GM12865 (cell line): ENCODE results near the gene FTSJ1.
"Not testable (repeated sequence)": the region's sequence is repeated elsewhere in the genome, so short reads cannot be mapped to it uniquely, and the experiment has no call there.

ENCODE experiments used
- DNase-seq: peaks from one replicate; pipeline ENCODE4 v3.0.0; 2010; ENCODE audit warnings: low read depth
- H3K4me3 ChIP-seq: 2 replicates; pipeline ENCODE4 v1.5.1; 2011; ENCODE audit warnings: mild to moderate bottlenecking, low read depth, low read length, control low read depth
- CTCF ChIP-seq: IDR thresholded peaks from 2 replicates; pipeline ENCODE4 v1.5.1; 2011; ENCODE audit warnings: low read length, control low read depth, low read depth, inconsistent platforms; ENCODE audit not compliant: insufficient read depth; ENCODE audit errors: missing control alignments

The FTSJ1 gene

DNA sequence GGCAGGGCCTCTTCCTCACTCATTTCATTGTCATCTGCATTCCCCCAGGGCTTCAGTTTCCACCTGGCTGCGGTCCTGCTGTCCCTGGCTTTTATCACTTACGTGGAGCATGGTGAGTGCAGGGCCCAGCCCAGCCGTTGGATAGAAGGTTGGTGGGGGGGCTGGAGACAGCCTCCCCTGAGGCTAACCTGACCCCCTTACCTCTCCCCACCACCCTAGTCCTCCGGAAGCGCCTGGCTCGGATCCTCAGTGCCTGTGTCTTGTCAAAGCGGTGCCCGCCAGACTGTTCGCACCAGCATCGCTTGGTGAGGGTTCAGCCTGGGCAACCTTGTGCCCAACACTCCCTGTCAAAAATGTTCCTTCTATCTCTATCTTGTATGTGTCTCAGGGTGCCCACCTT, 39.8 kb downstream of the FTSJ1 start:
- DNase-seq: no peak
- no peak overlapping the region for H3K4me3 ChIP-seq
- no peak for TF ChIP-seq CTCF

- no peak for DNase-seq
- TF ChIP-seq CTCF: no peak
- no peak overlapping the region for H3K4me3 ChIP-seq
Observed at GRCh38 chrX:48516285-48516684, 40.3 kb downstream of the FTSJ1 start.

- no peak overlapping the region for H3K4me3 ChIP-seq
- DNase-seq: no peak
- TF ChIP-seq CTCF: no peak
Observed at GRCh38 chrX:48516987-48517386, 41.0 kb downstream of the FTSJ1 start.

DNA sequence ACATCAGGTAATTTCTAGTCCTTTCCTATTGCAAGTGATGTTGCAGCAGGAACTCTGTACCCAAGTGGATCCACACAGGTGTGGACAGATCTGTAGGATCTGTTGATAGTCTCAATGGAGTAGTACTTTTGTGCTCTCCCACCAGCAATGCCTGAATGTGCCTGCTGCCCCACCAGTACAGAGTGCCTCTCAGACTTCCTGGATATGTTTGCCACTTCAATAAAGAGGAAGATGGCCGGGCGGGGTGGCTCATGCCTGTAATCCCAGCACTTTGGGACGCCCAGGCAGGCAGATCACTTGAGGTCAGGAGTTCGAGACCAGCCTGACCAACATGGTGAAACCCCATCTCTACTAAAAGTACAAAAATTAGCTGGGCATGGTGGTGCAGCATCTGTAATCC, 43.5 kb downstream of the FTSJ1 start:
- DNase-seq, H3K4me3 ChIP-seq: not testable (repeated sequence)

- TF ChIP-seq CTCF: no peak
- no peak overlapping the region for H3K4me3 ChIP-seq
- no peak for DNase-seq
Observed at GRCh38 chrX:48520455-48520854, 44.5 kb downstream of the FTSJ1 start.

DNA sequence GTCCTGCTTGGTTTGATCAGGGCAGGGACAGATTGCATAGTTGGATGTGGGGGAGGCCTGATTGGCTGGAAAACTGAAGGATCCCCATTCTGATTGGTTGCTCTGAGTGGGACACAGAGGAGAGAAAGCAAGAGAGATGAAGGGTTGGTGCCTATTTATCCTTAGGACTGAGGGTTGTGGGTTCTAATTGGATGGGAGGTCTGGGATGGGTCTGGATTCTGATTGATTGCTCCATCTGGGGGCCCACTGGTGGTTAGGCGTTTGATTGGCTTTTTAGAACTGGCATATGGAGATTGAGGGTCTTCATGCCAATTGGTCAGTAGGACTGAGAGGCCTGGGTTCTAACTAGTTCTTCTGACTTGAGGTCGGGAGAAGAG, 45.0 kb downstream of the FTSJ1 start:
- DNase-seq: peak; percentile 43
- TF ChIP-seq CTCF: no peak

DNA sequence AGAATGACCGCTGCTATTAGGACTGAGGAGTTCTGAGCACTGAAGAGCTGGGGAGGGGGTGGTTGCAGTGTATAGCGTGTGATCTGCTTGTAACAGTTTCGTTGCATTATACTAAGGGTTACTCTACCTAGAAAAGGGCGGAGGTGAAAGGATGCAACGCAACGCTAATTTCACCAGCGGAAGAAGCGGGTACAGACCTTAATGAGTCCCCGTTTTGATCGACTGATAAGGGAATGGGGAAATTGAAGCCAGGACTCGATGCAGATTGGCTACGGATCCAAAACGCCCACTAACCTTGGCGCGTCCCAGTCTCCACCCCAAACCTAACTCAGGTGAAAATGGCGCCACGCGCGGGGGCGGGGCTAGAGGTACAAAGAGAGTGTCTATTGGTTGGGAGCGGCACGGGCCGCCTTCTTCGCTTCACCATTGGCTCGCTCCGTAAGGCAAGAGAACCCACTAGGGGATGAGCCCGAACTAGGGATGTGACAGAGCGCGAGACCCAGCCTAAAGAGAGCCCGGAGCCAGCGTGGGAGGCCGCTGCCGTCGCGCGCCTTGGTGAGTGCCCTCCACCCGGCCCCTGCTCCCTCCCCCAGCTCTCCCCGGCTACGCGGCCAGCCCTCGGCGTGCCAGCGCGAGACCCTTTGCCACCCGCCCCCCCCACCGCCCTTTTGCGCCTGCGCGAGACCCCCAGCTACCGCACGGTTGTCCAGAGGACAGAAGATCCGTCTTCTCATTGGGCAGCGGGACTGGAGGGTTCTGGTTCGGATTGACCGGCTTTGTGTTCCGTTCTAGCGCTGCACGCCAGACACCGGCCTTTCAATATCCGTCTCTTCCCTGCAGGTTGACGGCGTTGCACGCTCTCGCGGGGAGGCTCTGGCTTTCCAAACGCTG, 45.6 kb downstream of the FTSJ1 start, which contains the start of gene EBP:
TSS of gene EBP (plus strand) at position 456 of the 891 bp plus-strand sequence. CDS start 1,964 bp downstream, outside the sequence.
- no peak for TF ChIP-seq CTCF
- peak within 1 kb of the TSS; percentile 82 for H3K4me3 ChIP-seq
- peak; percentile 95 for DNase-seq

More for the DNA sequence above, 45.0 kb downstream of the FTSJ1 start:
- peak overlapping the region; percentile 82 for H3K4me3 ChIP-seq
